ENCODE data around the gene UMAD1. TPM values are rescaled to one million over a fixed set of nuclear protein-coding genes. Genes with fewer than 3 reads are reported as not detected.

UMAD1 gene
- total RNA-seq, 4 donors from 2014 or later = 1.3 to 32.9 (median 15.3) TPM

- intact Hi-C loops (cut with DNase I; ENCODE audit: low total_unique reads) = no loop called here
- no peak for DNase-seq
- Histone ChIP-seq H3K36me3 (no peaks in the 10 kb centered on the region), H3K9me3 (no peaks in the 10 kb centered on the region), H3K4me3 (no peak overlapping the region), H3K27me3 (no peaks in the 10 kb centered on the region), H3K27ac (no peak overlapping the region), H3K4me1 (no peaks in the 10 kb centered on the region)
- TF ChIP-seq CTCF (IDR thresholded peaks at IDR 0.05) = no peak
- TF ChIP-seq POLR2A (IDR thresholded peaks at IDR 0.05) = no peak
Observed at GRCh38 chr7:7713730-7714129, 73.2 kb downstream of the UMAD1 start.

- no peak for TF ChIP-seq CTCF (IDR thresholded peaks at IDR 0.05)
- no peak for TF ChIP-seq POLR2A (IDR thresholded peaks at IDR 0.05)
- H3K9me3 ChIP-seq = no peaks in the 10 kb centered on the region
- intact Hi-C loops (cut with DNase I; ENCODE audit: low total_unique reads) = no loop called here
- H3K27ac ChIP-seq = peak within 1 kb of the TSS in 1 of 2 donors; percentile 10
- no peak within 1 kb of the TSS for H3K4me3 ChIP-seq
- no peaks in the 10 kb centered on the region for H3K27me3 ChIP-seq
- H3K36me3 ChIP-seq = no peaks in the 10 kb centered on the region
- DNase-seq = no peak
- H3K4me1 ChIP-seq = no peaks in the 10 kb centered on the region
Observed at GRCh38 chr7:7718492-7718891, 77.9 kb downstream of the UMAD1 start, which contains the start of gene RPA3. Gene RPA3, minus strand, starts transcription at chr7:7718607. Its CDS starts 78,189 bp downstream, at chr7:7640418.

- intact Hi-C loops (cut with DNase I; ENCODE audit: low total_unique reads) = no loop called here
- no peaks in the 10 kb centered on the region for H3K4me1 ChIP-seq
- peak; percentile 37 to 73 for DNase-seq
- TF ChIP-seq POLR2A (IDR thresholded peaks at IDR 0.05) = no peak
- no peak for TF ChIP-seq CTCF (IDR thresholded peaks at IDR 0.05)
- no peaks in the 10 kb centered on the region for H3K9me3 ChIP-seq
- H3K36me3 ChIP-seq = no peaks in the 10 kb centered on the region
- no peaks in the 10 kb centered on the region for H3K27me3 ChIP-seq
- no peak overlapping the region for H3K4me3 ChIP-seq
- H3K27ac ChIP-seq = peak overlapping the region in 1 of 2 donors; percentile 10
Observed at GRCh38 chr7:7719236-7719635, 78.7 kb downstream of the UMAD1 start.

GRCh38 chr7:7720193-7720592 lies 79.6 kb downstream of the UMAD1 start:
- Histone ChIP-seq H3K27me3 (no peaks in the 10 kb centered on the region), H3K4me1 (no peaks in the 10 kb centered on the region), H3K27ac (peak overlapping the region in 1 of 2 donors; percentile 10), H3K4me3 (no peak overlapping the region), H3K36me3 (no peaks in the 10 kb centered on the region), H3K9me3 (no peaks in the 10 kb centered on the region)
- intact Hi-C loops (cut with DNase I; ENCODE audit: low total_unique reads) = no loop called here
- DNase-seq = no peak
- TF ChIP-seq POLR2A (IDR thresholded peaks at IDR 0.05) (no peak), CTCF (IDR thresholded peaks at IDR 0.05) (no peak)

GRCh38 chr7:7720750-7721621 lies 80.4 kb downstream of the UMAD1 start:
- Histone ChIP-seq H3K4me3 (no peak overlapping the region), H3K9me3 (no peaks in the 10 kb centered on the region), H3K27ac (no peak overlapping the region), H3K36me3 (no peaks in the 10 kb centered on the region), H3K4me1 (no peaks in the 10 kb centered on the region), H3K27me3 (no peaks in the 10 kb centered on the region)
- DNase-seq = no peak
- intact Hi-C loops (cut with DNase I; ENCODE audit: low total_unique reads) = no loop called here
- TF ChIP-seq POLR2A (IDR thresholded peaks at IDR 0.05) = no peak
- no peak for TF ChIP-seq CTCF (IDR thresholded peaks at IDR 0.05)
